ENCODE data around the gene ZBTB7A.

The ZBTB7A gene

GRCh38 chr19:4034048-4035017 lies 32.4 kb downstream of the ZBTB7A start:
- H3K4me3 ChIP-seq (IDR thresholded peaks at IDR 0.05; ENCODE audit: insufficient read depth, low read depth, low read length): no peak overlapping the region
- no peaks in the 10 kb centered on the region for H3K79me2 ChIP-seq (ENCODE audit: insufficient read depth, low read depth)
- H2AFZ ChIP-seq (ENCODE audit: low read depth): no peak overlapping the region
- no peak for TF ChIP-seq CTCF (conservative IDR thresholded peaks at IDR 0.05; ENCODE audit: low read depth, low read length)
- no peaks in the 10 kb centered on the region for H3K36me3 ChIP-seq (ENCODE audit: insufficient read depth)
- H4K20me1 ChIP-seq (ENCODE audit: insufficient read depth): no peaks in the 10 kb centered on the region
- H3K4me1 ChIP-seq (ENCODE audit: low read depth, poor library complexity, severe bottlenecking): no peaks in the 10 kb centered on the region
- H3K27ac ChIP-seq: no peak overlapping the region
- H3K4me2 ChIP-seq: no peak overlapping the region
- no peak overlapping the region for H3K9ac ChIP-seq
- H3K27me3 ChIP-seq (ENCODE audit: insufficient read depth, low read depth): no peaks in the 10 kb centered on the region

- Histone ChIP-seq H3K79me2 (ENCODE audit: insufficient read depth, low read depth) (no peaks in the 10 kb centered on the region), H3K36me3 (ENCODE audit: insufficient read depth) (no peaks in the 10 kb centered on the region), H4K20me1 (ENCODE audit: insufficient read depth) (no peaks in the 10 kb centered on the region), H3K4me1 (ENCODE audit: low read depth, poor library complexity, severe bottlenecking) (no peaks in the 10 kb centered on the region), H3K4me3 (IDR thresholded peaks at IDR 0.05; ENCODE audit: insufficient read depth, low read depth, low read length) (no peak overlapping the region), H2AFZ (ENCODE audit: low read depth) (no peak overlapping the region), H3K9ac (no peak overlapping the region), H3K27ac (no peak overlapping the region), H3K4me2 (no peak overlapping the region), H3K27me3 (ENCODE audit: insufficient read depth, low read depth) (no peaks in the 10 kb centered on the region)
- no peak for TF ChIP-seq CTCF (conservative IDR thresholded peaks at IDR 0.05; ENCODE audit: low read depth, low read length)
These were observed 33.4 kb downstream of the ZBTB7A start for GRCh38 chr19:4033028-4033956.

- H3K4me2 ChIP-seq: no peak overlapping the region
- H3K9ac ChIP-seq: no peak overlapping the region
- no peak overlapping the region for H3K4me3 ChIP-seq (IDR thresholded peaks at IDR 0.05; ENCODE audit: insufficient read depth, low read depth, low read length)
- no peak overlapping the region for H2AFZ ChIP-seq (ENCODE audit: low read depth)
- no peak overlapping the region for H3K27ac ChIP-seq
- TF ChIP-seq CTCF (conservative IDR thresholded peaks at IDR 0.05; ENCODE audit: low read depth, low read length): no peak
- H4K20me1 ChIP-seq (ENCODE audit: insufficient read depth): no peaks in the 10 kb centered on the region
- H3K27me3 ChIP-seq (ENCODE audit: insufficient read depth, low read depth): no peaks in the 10 kb centered on the region
- H3K36me3 ChIP-seq (ENCODE audit: insufficient read depth): no peaks in the 10 kb centered on the region
- no peaks in the 10 kb centered on the region for H3K79me2 ChIP-seq (ENCODE audit: insufficient read depth, low read depth)
- H3K4me1 ChIP-seq (ENCODE audit: low read depth, poor library complexity, severe bottlenecking): no peaks in the 10 kb centered on the region
These were observed 34.3 kb downstream of the ZBTB7A start for GRCh38 chr19:4032436-4032835.

- no peaks in the 10 kb centered on the region for H4K20me1 ChIP-seq (ENCODE audit: insufficient read depth)
- no peaks in the 10 kb centered on the region for H3K36me3 ChIP-seq (ENCODE audit: insufficient read depth)
- H3K4me2 ChIP-seq: no peak overlapping the region
- H3K79me2 ChIP-seq (ENCODE audit: insufficient read depth, low read depth): no peaks in the 10 kb centered on the region
- no peak for TF ChIP-seq CTCF (conservative IDR thresholded peaks at IDR 0.05; ENCODE audit: low read depth, low read length)
- H2AFZ ChIP-seq (ENCODE audit: low read depth): no peak overlapping the region
- H3K27ac ChIP-seq: no peak overlapping the region
- H3K4me3 ChIP-seq (IDR thresholded peaks at IDR 0.05; ENCODE audit: insufficient read depth, low read depth, low read length): no peak overlapping the region
- H3K9ac ChIP-seq: no peak overlapping the region
- H3K27me3 ChIP-seq (ENCODE audit: insufficient read depth, low read depth): no peaks in the 10 kb centered on the region
- no peaks in the 10 kb centered on the region for H3K4me1 ChIP-seq (ENCODE audit: low read depth, poor library complexity, severe bottlenecking)
These were observed 35.3 kb downstream of the ZBTB7A start for GRCh38 chr19:4031420-4031819.

Data from KMS-11 (cell line).